G401.6 (cell line): ENCODE data around the gene VPS4A.
"Not testable (repeated sequence)": the region's sequence is repeated elsewhere in the genome, so short reads cannot be mapped to it uniquely, and the experiment has no call there.

Source experiments
- FAIRE-seq: peaks from 2 replicates; lab custom pipeline; 2012; peaks lifted over from hg19 to GRCh38; lab: Jason Lieb, UNC

VPS4A gene

GRCh38 chr16:69328854-69329316, 17.7 kb downstream of the VPS4A start:
- no peak for FAIRE-seq

- FAIRE-seq, result no peak
Measured at GRCh38 chr16:69329369-69330285, 18.5 kb downstream of the VPS4A start.

GRCh38 chr16:69330286-69331109, 19.3 kb downstream of the VPS4A start, which contains the start of gene PDF:
PDF (minus strand) TSS chr16:69330588; CDS start chr16:69330570, 18 bp downstream.
- FAIRE-seq, result peak; percentile 60

- FAIRE-seq, result no peak
Measured at GRCh38 chr16:69334696-69335095, 23.5 kb downstream of the VPS4A start.

GRCh38 chr16:69338557-69339288, 27.6 kb downstream of the VPS4A start:
- no peak for FAIRE-seq

GRCh38 chr16:69339289-69340094, 28.3 kb downstream of the VPS4A start, which contains the start of the genes COG8 and NIP7:
COG8 (minus strand) TSS chr16:69339564; CDS start chr16:69339552, 12 bp downstream.
NIP7 (plus strand) TSS chr16:69339772; CDS start chr16:69339830, 58 bp downstream.
- peak; percentile 98 for FAIRE-seq

- FAIRE-seq, result no peak
Measured at GRCh38 chr16:69340095-69340644, 29.0 kb downstream of the VPS4A start.

- FAIRE-seq, result no peak
Measured at GRCh38 chr16:69344171-69344570, 33.0 kb downstream of the VPS4A start.

- no peak for FAIRE-seq
Measured at GRCh38 chr16:69345923-69346322, 34.8 kb downstream of the VPS4A start.

- no peak for FAIRE-seq
Measured at GRCh38 chr16:69346683-69347082, 35.5 kb downstream of the VPS4A start.

GRCh38 chr16:69348222-69348621, 37.1 kb downstream of the VPS4A start:
- no peak for FAIRE-seq

GRCh38 chr16:69349536-69349935, 38.4 kb downstream of the VPS4A start:
- FAIRE-seq, result no peak

- no peak for FAIRE-seq
Measured at GRCh38 chr16:69350536-69351133, 39.5 kb downstream of the VPS4A start.

GRCh38 chr16:69351309-69352027, 40.3 kb downstream of the VPS4A start, which contains the start of gene TMED6:
TMED6 (minus strand) TSS chr16:69351786; CDS start chr16:69351753, 33 bp downstream.
- no peak for FAIRE-seq

GRCh38 chr16:69360070-69360469, 48.9 kb downstream of the VPS4A start:
- not testable (repeated sequence) for FAIRE-seq

GRCh38 chr16:69363281-69363717, 52.1 kb downstream of the VPS4A start:
- no peak for FAIRE-seq

- no peak for FAIRE-seq
Measured at GRCh38 chr16:69364088-69364487, 52.9 kb downstream of the VPS4A start.

GRCh38 chr16:69365901-69366300, 54.8 kb downstream of the VPS4A start:
- FAIRE-seq, result no peak

- FAIRE-seq, result no peak
Measured at GRCh38 chr16:69366431-69366830, 55.3 kb downstream of the VPS4A start.
